HG03460 (cell line): ENCODE measurements around the gene TRA2B.

Source experiments
- ATAC-seq: cut with Tn5 transposase; IDR thresholded peaks from one replicate; pipeline ENCODE4 v1.9.1; 2021; ENCODE audit not compliant: unreplicated experiment

Gene TRA2B

DNA sequence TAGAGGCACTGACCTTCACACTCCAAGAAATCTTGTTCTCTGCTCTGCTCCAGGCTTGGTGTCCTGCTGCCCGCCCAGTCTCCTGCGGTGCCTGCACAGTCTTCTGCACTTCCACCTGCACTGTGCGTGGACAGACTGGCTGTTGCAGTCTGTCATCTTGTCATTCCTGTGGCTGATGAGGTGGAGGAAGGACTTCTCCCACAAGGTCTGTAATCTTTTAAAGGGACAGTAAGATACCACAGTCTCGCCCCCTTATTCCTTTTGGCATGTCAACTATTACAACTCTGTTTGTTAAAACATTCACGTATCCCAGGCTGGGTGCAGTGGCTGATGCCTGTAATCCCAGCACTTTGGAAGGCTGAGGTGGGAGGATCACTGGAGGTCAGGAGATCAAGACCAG lies 58.9 kb downstream of the TRA2B start:
- ATAC-seq = no peak

- no peak for ATAC-seq
Observed at GRCh38 chr3:185874119-185874518, 63.7 kb downstream of the TRA2B start.

DNA sequence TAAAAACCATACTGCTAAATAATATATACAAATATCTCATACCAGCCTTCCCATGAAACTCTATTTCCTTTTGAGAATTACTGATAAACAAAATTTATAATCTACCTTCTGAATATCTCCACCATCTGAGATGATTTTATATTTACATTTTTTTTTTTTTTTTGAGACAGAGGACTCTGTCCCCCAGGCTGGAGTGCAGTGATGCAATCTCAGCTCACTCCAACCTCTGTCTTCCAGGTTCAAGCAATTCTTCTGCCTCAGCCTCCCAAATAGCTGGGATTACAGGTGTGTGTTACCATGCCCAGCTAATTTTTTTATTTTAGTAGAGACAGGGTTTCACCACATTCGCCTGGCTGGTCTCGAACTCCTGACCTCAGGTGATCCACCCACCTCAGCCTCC lies 70.2 kb downstream of the TRA2B start:
- no peak for ATAC-seq

- no peak for ATAC-seq
Observed at GRCh38 chr3:185866995-185867394, 70.8 kb downstream of the TRA2B start.

GRCh38 chr3:185866555-185866954 lies 71.3 kb downstream of the TRA2B start:
- no peak for ATAC-seq
